B cell (primary cell): ENCODE data around the gene NRN1. TPM values are rescaled to one million over a fixed set of nuclear protein-coding genes. Genes with fewer than 3 reads are reported as not detected.

Source experiments
- ATAC-seq: fragments of 200-7000 bp; cut with Tn5 transposase; one replicate; pipeline ENCODE4 v1.10.0; 2021; ENCODE audit warnings: low read depth, mild to moderate bottlenecking, moderate number of reproducible peaks, moderate library complexity
- CTCF ChIA-PET: fragments of 350-600 bp; sonication (Branson Sonifier 250); formaldehyde crosslinking; loops from one replicate; lab custom pipeline; 2021; ENCODE audit warnings: antibody characterized with exemption, inconsistent platforms; lab: Charles Lee
- POLR2A ChIA-PET: fragments of 350-600 bp; sonication (Branson Sonifier 250); formaldehyde crosslinking; loops from one replicate; lab custom pipeline; 2021; ENCODE audit warnings: antibody characterized with exemption; lab: Charles Lee
- DNase-seq: peaks from one replicate; pipeline ENCODE4 v3.0.0; 2013
- H2AFZ ChIP-seq: 2 replicates; pipeline ENCODE4 v1.6.1; 2012; ENCODE audit warnings: mild to moderate bottlenecking, low read depth, low read length; ENCODE audit not compliant: insufficient read depth, poor library complexity, severe bottlenecking
- H3K27ac ChIP-seq, 2 donors: 1 replicate in 1 of 2; 2 replicates in 1 of 2; pipeline ENCODE4 v1.5.1; 2012 to 2013; ENCODE audit warnings: low read length in 2 of 2, mild to moderate bottlenecking in 2 of 2, moderate library complexity in 1 of 2
- H3K27me3 ChIP-seq, 4 experiments: fragments of 200-600 bp in 1 of 4; sonication (generic) in 1 of 4; replicated peaks in 1 of 4; 1 replicate in 2 of 4; 2 replicates in 2 of 4; pipeline versions ENCODE4 v1.6.1 to v1.7.0; 2013 to 2016; ENCODE audit warnings: low read length in 3 of 4, mild to moderate bottlenecking in 2 of 4, mixed read lengths in 1 of 4, moderate library complexity in 1 of 4; ENCODE audit not compliant: insufficient read depth in 4 of 4, control insufficient read depth in 3 of 4; ENCODE audit errors: control extremely low read depth in 1 of 4
- H3K36me3 ChIP-seq, 2 experiments: replicated peaks in 1 of 2; 1 replicate in 1 of 2; 2 replicates in 1 of 2; pipeline versions ENCODE4 v1.6.1 to v1.7.1; 2013; ENCODE audit warnings: low read length in 1 of 2; ENCODE audit not compliant: insufficient read depth in 2 of 2, control insufficient read depth in 1 of 2; ENCODE audit errors: control extremely low read depth in 1 of 2, extremely low read depth in 1 of 2
- H3K4me1 ChIP-seq, 2 donors: fragments of 200-600 bp in 1 of 2; sonication (generic) in 1 of 2; 1 replicate in 1 of 2; 2 replicates in 1 of 2; pipeline versions ENCODE4 v1.5.1 to v1.6.1; 2013 to 2017; ENCODE audit warnings: low read length in 2 of 2; ENCODE audit not compliant: control insufficient read depth in 2 of 2, insufficient read depth in 2 of 2
- H3K4me2 ChIP-seq: replicated peaks from 2 replicates; pipeline ENCODE3; 2012; ENCODE audit warnings: mild to moderate bottlenecking, low read depth, low read length; ENCODE audit not compliant: poor library complexity, severe bottlenecking
- H3K4me3 ChIP-seq, 5 experiments: fragments of 200-600 bp in 1 of 5; sonication (generic) in 1 of 5; 1 replicate in 3 of 5; 2 replicates in 2 of 5; pipeline versions ENCODE4 v1.5.1 to v1.7.0; 2011 to 2016; ENCODE audit warnings: low read length in 4 of 5, mild to moderate bottlenecking in 4 of 5, low read depth in 2 of 5, control low read depth in 1 of 5, moderate library complexity in 1 of 5; ENCODE audit not compliant: insufficient read depth in 1 of 5; ENCODE audit errors: control extremely low read depth in 1 of 5, extremely low read depth in 1 of 5
- H3K79me2 ChIP-seq: fragments of 200-600 bp; sonication (generic); one replicate; pipeline ENCODE4 v1.6.0; 2016; ENCODE audit warnings: low read length; ENCODE audit not compliant: control insufficient read depth, insufficient read depth
- H3K9ac ChIP-seq: fragments of 200-600 bp; sonication (generic); 2 replicates; pipeline ENCODE4 v1.6.1; 2017; ENCODE audit warnings: mild to moderate bottlenecking, low read length, moderate library complexity
- H3K9me3 ChIP-seq, 3 donors: one replicate each; pipeline versions ENCODE4 v1.6.1 to v1.7.1; 2013; ENCODE audit warnings: low read length in 2 of 3; ENCODE audit not compliant: control insufficient read depth in 2 of 3, insufficient read depth in 1 of 3; ENCODE audit errors: control extremely low read depth in 1 of 3
- H4K20me1 ChIP-seq: 2 replicates; pipeline ENCODE4 v1.6.0; 2012; ENCODE audit warnings: mild to moderate bottlenecking, low read length; ENCODE audit not compliant: insufficient read depth, control insufficient read depth, poor library complexity, severe bottlenecking
- H3K27ac Mint-ChIP-seq: one replicate; pipeline ENCODE4 v1.8.0; 2021; ENCODE audit warnings: mixed read lengths
- H3K27me3 Mint-ChIP-seq: one replicate; pipeline ENCODE4 v1.8.0; 2021; ENCODE audit warnings: mixed read lengths
- H3K4me1 Mint-ChIP-seq: one replicate; pipeline ENCODE4 v1.8.0; 2021; ENCODE audit warnings: mixed read lengths
- H3K4me3 Mint-ChIP-seq: one replicate; pipeline ENCODE4 v1.8.0; 2021; ENCODE audit warnings: mixed read lengths
- H3K9me3 Mint-ChIP-seq: one replicate; pipeline ENCODE4 v1.8.0; 2022; ENCODE audit warnings: mixed read lengths; ENCODE audit not compliant: insufficient read depth
- EZH2 ChIP-seq: IDR thresholded peaks from 2 replicates; pipeline ENCODE4 v1.6.1; 2012; ENCODE audit warnings: borderline replicate concordance, low read depth, mild to moderate bottlenecking, moderate library complexity, low read length; ENCODE audit not compliant: insufficient read depth, poor library complexity, severe bottlenecking
- WGBS: methylation state at CpG from one replicate; pipeline ENCODE4 v1.1.5; 2013; ENCODE audit warnings: missing lambda C conversion rate; ENCODE audit not compliant: insufficient coverage; 5-methylcytosine and 5-hydroxymethylcytosine counted together
- intact Hi-C: fragments of 100-400 bp; cut with micrococcal nuclease; formaldehyde crosslinking; loops from one replicate; pipeline ENCODE4 v1.10.0; 2022
- polyA plus RNA-seq: library from polyadenylated mRNA; depleted of rRNA; stranded (reverse); fragments of >200 nt; gene quantifications from 2 replicates; pipeline ENCODE4 v1.2.3, GENCODE V29; 2012
- total RNA-seq, 2 donors: library from RNA; stranded (reverse); fragments of 120-200 nt in 1 of 2; gene quantifications; 1 replicate in 1 of 2; 2 replicates in 1 of 2; pipeline versions ENCODE4 v1.2.3 to v1.2.4, GENCODE V29; 2013 to 2022
- TF ChIP-seq, protein P1 (sequence below): fragments of 200-600 bp; IDR thresholded peaks from one replicate; pipeline ENCODE4 v1.8.0; 2022; ENCODE audit warnings: antibody characterized with exemption, mild to moderate bottlenecking

The NRN1 gene
- total and polyA plus RNA-seq, 2 donors (not counting 1 experiment from before 2014, with no cell fraction given), result 0.51 TPM; not detected in 1

DNA sequence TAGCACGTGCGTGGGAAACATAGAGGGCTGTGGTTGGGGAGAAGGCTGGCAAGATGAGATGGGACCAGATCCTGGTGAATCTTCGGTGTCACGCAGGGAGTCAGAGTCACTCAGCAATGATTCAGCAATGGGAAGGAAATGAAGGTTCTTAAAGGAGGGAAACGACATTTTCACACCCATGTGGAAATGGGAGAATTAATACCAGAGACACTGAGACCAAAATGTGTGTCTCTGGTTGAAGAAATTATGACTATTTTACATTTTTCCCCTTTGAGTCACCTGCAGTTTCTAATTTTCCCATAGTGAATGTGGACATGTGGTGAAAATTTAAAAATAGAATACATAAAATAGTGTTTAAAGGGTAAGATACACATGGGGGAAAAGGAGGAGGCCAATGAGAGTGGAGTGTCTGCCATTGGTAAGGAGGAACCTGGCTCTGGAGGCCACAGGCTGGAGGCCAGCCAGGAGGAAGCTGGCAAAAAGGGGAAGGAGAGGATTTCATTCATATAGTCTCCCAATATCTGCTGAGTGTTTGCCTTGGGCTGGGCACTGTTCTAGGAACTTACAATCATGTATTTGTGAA lies 17.5 kb downstream of the NRN1 start:
- WGBS, result 71% methylated on average over 2 of the region's 5 CpGs
- ATAC-seq (no peak), DNase-seq (no peak)
- H3K9ac ChIP-seq, result no peak overlapping the region
- no peaks in the 10 kb centered on the region for H3K36me3 ChIP-seq
- H3K4me3 Mint-ChIP-seq, result no peak overlapping the region
- no peaks in the 10 kb centered on the region for H3K9me3 Mint-ChIP-seq
- H3K4me3 ChIP-seq, result no peak overlapping the region
- no peak for TF ChIP-seq EZH2
- TF ChIP-seq, protein P1, sequence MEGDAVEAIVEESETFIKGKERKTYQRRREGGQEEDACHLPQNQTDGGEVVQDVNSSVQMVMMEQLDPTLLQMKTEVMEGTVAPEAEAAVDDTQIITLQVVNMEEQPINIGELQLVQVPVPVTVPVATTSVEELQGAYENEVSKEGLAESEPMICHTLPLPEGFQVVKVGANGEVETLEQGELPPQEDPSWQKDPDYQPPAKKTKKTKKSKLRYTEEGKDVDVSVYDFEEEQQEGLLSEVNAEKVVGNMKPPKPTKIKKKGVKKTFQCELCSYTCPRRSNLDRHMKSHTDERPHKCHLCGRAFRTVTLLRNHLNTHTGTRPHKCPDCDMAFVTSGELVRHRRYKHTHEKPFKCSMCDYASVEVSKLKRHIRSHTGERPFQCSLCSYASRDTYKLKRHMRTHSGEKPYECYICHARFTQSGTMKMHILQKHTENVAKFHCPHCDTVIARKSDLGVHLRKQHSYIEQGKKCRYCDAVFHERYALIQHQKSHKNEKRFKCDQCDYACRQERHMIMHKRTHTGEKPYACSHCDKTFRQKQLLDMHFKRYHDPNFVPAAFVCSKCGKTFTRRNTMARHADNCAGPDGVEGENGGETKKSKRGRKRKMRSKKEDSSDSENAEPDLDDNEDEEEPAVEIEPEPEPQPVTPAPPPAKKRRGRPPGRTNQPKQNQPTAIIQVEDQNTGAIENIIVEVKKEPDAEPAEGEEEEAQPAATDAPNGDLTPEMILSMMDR, result no peak
- CTCF ChIA-PET, result interaction anchor here (0.6 kb wide), 1 partner anchor 294 kb away, joined by 5 read pairs; no protein-coding TSS in a partner anchor
- peaks cover 2 to 46% (median 39%) of the 10 kb centered on the region in 4 experiments for H3K27me3 ChIP-seq
- H3K27me3 Mint-ChIP-seq, result peaks cover 80% of the 10 kb centered on the region
- POLR2A ChIA-PET, result no interaction called here
- H3K4me1 ChIP-seq, result peaks cover 0 to 10% of the 10 kb centered on the region in 2 donors
- H4K20me1 ChIP-seq, result no peaks in the 10 kb centered on the region
- H3K9me3 ChIP-seq, result peaks cover 0 to 13% (median 2%) of the 10 kb centered on the region in 3 donors
- H2AFZ ChIP-seq, result no peak overlapping the region
- intact Hi-C loops, result no loop called here
- no peak overlapping the region for H3K4me2 ChIP-seq
- no peak overlapping the region for H3K27ac Mint-ChIP-seq
- no peaks in the 10 kb centered on the region for H3K4me1 Mint-ChIP-seq
- no peaks in the 10 kb centered on the region for H3K79me2 ChIP-seq
- no peak overlapping the region for H3K27ac ChIP-seq

DNA sequence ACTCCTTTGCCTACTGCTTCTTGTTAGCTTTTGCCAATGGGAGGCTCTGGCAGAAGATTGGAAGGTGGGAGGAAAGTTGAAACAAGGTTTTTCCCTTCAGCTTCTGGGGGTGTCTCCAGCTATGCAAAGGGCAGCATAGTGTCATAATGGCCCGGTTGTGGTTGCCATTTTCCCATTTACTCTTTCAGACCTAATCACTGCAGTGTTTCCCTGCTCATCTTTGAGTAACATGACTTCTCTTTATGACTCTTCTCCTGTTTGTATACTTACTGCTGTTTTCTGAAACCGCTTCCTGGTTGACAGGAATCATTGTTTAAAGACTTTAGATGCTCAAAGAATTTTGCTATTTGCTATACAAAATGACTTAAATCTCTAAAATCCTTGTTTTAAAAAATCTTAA lies 19.9 kb downstream of the NRN1 start:
- CTCF ChIA-PET, result no interaction called here
- no peak for DNase-seq
- POLR2A ChIA-PET, result no interaction called here
- 100% methylated on average over 1 of the region's 2 CpGs for WGBS
- no peak overlapping the region for H3K27ac Mint-ChIP-seq
- no peak overlapping the region for H3K4me2 ChIP-seq
- peaks cover 0 to 2% (median 0%) of the 10 kb centered on the region in 3 donors for H3K9me3 ChIP-seq
- H3K27me3 ChIP-seq, result peaks cover 0 to 26% (median 18%) of the 10 kb centered on the region in 4 experiments
- no peak overlapping the region for H3K4me3 Mint-ChIP-seq
- H3K79me2 ChIP-seq, result no peaks in the 10 kb centered on the region
- H3K27me3 Mint-ChIP-seq, result peaks cover 61% of the 10 kb centered on the region
- no peak overlapping the region for H3K4me3 ChIP-seq
- H3K36me3 ChIP-seq, result no peaks in the 10 kb centered on the region
- no peak overlapping the region for H3K9ac ChIP-seq
- no peaks in the 10 kb centered on the region for H4K20me1 ChIP-seq
- no peak for ATAC-seq
- intact Hi-C loops, result no loop called here
- H2AFZ ChIP-seq, result no peak overlapping the region
- H3K4me1 ChIP-seq, result no peaks in the 10 kb centered on the region
- H3K27ac ChIP-seq, result no peak overlapping the region
- TF ChIP-seq, protein P1, result no peak
- no peak for TF ChIP-seq EZH2
- H3K4me1 Mint-ChIP-seq, result no peaks in the 10 kb centered on the region
- H3K9me3 Mint-ChIP-seq, result no peaks in the 10 kb centered on the region
